CD4-positive, alpha-beta T cell treated with Interleukin-12 subunit alpha and Interleukin-12 subunit beta, for 1 hour (primary cell): Measurements from ENCODE around the gene TECPR2.

Source experiments
- DNase-seq: peaks from one replicate; pipeline ENCODE4 v3.0.0-alpha.2; 2020

Gene TECPR2

GRCh38 chr14:102387086-102387485 is 24.3 kb downstream of the TECPR2 start:
- DNase-seq = no peak

GRCh38 chr14:102389246-102389645 is 26.5 kb downstream of the TECPR2 start:
- no peak for DNase-seq

GRCh38 chr14:102390064-102390855 is 27.5 kb downstream of the TECPR2 start:
- DNase-seq = no peak

- DNase-seq = no peak
These were observed 29.8 kb downstream of the TECPR2 start for GRCh38 chr14:102392506-102392905.

- no peak for DNase-seq
These were observed 32.1 kb downstream of the TECPR2 start for GRCh38 chr14:102394717-102395375.

GRCh38 chr14:102396521-102396920 is 33.8 kb downstream of the TECPR2 start:
- DNase-seq = no peak

- no peak for DNase-seq
These were observed 40.3 kb downstream of the TECPR2 start for GRCh38 chr14:102403028-102403427.

- no peak for DNase-seq
These were observed 44.5 kb downstream of the TECPR2 start for GRCh38 chr14:102407258-102407657.

- DNase-seq = no peak
These were observed 46.0 kb downstream of the TECPR2 start for GRCh38 chr14:102408724-102409123.

GRCh38 chr14:102415671-102416070 is 52.9 kb downstream of the TECPR2 start:
- no peak for DNase-seq

GRCh38 chr14:102417001-102417431 is 54.3 kb downstream of the TECPR2 start:
- DNase-seq = no peak

GRCh38 chr14:102417646-102418045 is 54.9 kb downstream of the TECPR2 start:
- no peak for DNase-seq

- no peak for DNase-seq
These were observed 55.6 kb downstream of the TECPR2 start for GRCh38 chr14:102418169-102418852.

- no peak for DNase-seq
These were observed 56.1 kb downstream of the TECPR2 start for GRCh38 chr14:102418853-102419240.

- DNase-seq = no peak
These were observed 56.5 kb downstream of the TECPR2 start for GRCh38 chr14:102419276-102419675.

GRCh38 chr14:102419716-102420115 is 57.0 kb downstream of the TECPR2 start:
- no peak for DNase-seq

- DNase-seq = no peak
These were observed 58.8 kb downstream of the TECPR2 start for GRCh38 chr14:102421411-102422057.

GRCh38 chr14:102424520-102424919 is 61.8 kb downstream of the TECPR2 start:
- no peak for DNase-seq

- no peak for DNase-seq
These were observed 62.2 kb downstream of the TECPR2 start for GRCh38 chr14:102424923-102425322.

- DNase-seq = no peak
These were observed 64.1 kb downstream of the TECPR2 start for GRCh38 chr14:102426796-102427195.

GRCh38 chr14:102427642-102428041 is 64.9 kb downstream of the TECPR2 start:
- no peak for DNase-seq

GRCh38 chr14:102430212-102430908 is 67.6 kb downstream of the TECPR2 start:
- no peak for DNase-seq

- no peak for DNase-seq
These were observed 69.0 kb downstream of the TECPR2 start for GRCh38 chr14:102431751-102432150.
